Activated CD8-positive, alpha-beta memory T cell treated with anti-CD3 and anti-CD28 coated beads, Interleukin-2, amount 10 ng/mL, durations not matched to agents 7 days and 5 days (primary cell): ENCODE results near the gene CLMN. TPM values are rescaled to one million over a fixed set of nuclear protein-coding genes. Genes with fewer than 3 reads are reported as not detected.
"Not testable (repeated sequence)": the region's sequence is repeated elsewhere in the genome, so short reads cannot be mapped to it uniquely, and the experiment has no call there.

Experiments used
- ATAC-seq: fragments of 150-1000 bp; cut with Tn5 transposase; one replicate; pipeline ENCODE4 v1.10.0; 2021; ENCODE audit warnings: moderate library complexity
- CTCF ChIA-PET: fragments of 350-600 bp; sonication (Branson Sonifier 250); formaldehyde crosslinking; loops from one replicate; lab custom pipeline; 2021; ENCODE audit warnings: antibody characterized with exemption; lab: Charles Lee
- DNase-seq: peaks from one replicate; pipeline ENCODE4 v3.0.0-alpha.2; 2020
- H3K27ac Mint-ChIP-seq: one replicate; pipeline ENCODE4 v1.8.0; 2021; ENCODE audit warnings: mild to moderate bottlenecking, mixed read lengths
- H3K27me3 Mint-ChIP-seq: one replicate; pipeline ENCODE4 v1.8.0; 2021; ENCODE audit warnings: mixed read lengths
- H3K36me3 Mint-ChIP-seq: one replicate; pipeline ENCODE4 v1.8.0; 2021; ENCODE audit warnings: mild to moderate bottlenecking, mixed read lengths
- H3K4me1 Mint-ChIP-seq: one replicate; pipeline ENCODE4 v1.8.0; 2021; ENCODE audit warnings: mixed read lengths
- H3K4me3 Mint-ChIP-seq: one replicate; pipeline ENCODE4 v1.8.0; 2021; ENCODE audit warnings: mild to moderate bottlenecking, moderate library complexity, mixed read lengths
- H3K9me3 Mint-ChIP-seq: one replicate; pipeline ENCODE4 v1.8.0; 2022; ENCODE audit warnings: low read depth, mixed read lengths
- total RNA-seq, 2 experiments: library from RNA; stranded (reverse); gene quantifications; one replicate each; pipeline ENCODE4 v1.2.3, GENCODE V29; 2021

CLMN gene
- total RNA-seq, 2 experiments from 2014 or later = 0.42 to 0.91 TPM

DNA sequence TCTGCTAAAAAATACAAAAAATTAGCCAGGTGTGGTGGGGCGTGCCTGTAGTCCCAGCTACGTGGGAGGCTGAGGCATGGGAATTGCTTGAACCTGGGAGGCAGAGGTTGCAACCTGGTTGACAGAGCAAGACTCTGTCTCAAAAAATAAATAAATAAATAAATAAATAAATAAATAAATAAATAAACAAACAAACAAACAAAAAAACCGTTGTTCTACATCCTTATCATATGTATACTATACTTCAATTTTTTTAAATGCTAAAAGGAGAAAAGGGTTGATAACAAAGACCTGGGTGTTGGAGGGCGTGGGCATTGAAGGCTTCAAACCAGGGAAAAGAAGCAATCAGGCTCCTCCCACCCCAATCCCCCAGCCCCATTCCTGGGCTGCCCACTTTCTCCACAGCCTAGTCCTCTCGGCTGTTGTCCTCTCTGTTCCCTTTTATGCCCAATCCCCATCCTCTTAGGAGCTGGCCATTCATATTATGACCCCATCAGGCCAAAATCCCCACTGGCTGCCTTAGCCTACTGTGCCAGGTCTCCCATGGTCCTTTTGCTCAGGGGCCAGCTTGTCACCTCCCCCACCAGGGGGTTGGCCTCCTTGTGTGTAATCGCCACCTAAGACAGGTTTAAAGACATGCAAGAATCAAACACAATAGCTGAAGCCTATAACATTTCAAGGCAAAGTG lies 30.2 kb downstream of the CLMN start:
- CTCF ChIA-PET = no interaction called here
- H3K27me3 Mint-ChIP-seq = peaks cover 14% of the 10 kb centered on the region
- H3K9me3 Mint-ChIP-seq = no peaks in the 10 kb centered on the region

DNA sequence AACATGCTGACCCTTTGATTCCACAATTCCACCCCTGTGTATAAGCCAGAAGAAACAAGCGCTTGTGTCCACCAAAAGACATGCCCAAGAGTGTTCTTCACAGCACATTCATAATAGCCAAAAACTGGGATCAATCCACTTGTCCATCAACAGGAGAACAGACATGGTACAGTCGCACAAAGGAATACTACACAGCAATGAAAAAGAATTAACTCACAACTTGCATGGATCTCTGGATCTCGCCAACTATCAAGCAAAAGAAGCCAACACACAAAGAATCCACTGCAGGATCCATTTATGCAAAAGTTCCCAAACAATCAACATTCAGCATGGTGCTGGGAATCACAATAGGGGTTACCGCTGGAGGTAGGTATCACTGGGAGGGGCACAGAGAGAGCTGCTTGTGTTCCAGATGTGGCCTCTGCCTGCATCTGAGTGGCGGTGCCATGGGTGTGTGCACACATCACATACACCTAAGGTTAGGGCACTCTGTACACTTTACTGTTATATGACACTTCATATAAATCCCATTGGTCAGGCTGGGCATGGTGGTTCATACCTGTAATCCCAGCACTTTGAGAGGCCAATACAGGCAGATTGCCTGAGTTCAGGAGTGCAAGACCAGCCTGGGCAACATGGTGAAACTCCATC lies 30.9 kb downstream of the CLMN start:
- Mint-ChIP-seq H3K4me3 (no peak overlapping the region), H3K9me3 (no peaks in the 10 kb centered on the region), H3K4me1 (no peaks in the 10 kb centered on the region), H3K27ac (no peak overlapping the region), H3K27me3 (peaks cover 14% of the 10 kb centered on the region), H3K36me3 (no peaks in the 10 kb centered on the region)
- DNase-seq (peak; percentile 26), ATAC-seq (no peak)
- CTCF ChIA-PET = no interaction called here

More for the DNA sequence above, 30.2 kb downstream of the CLMN start:
- ATAC-seq (no peak), DNase-seq (peak; percentile 19)
- Mint-ChIP-seq H3K36me3 (no peaks in the 10 kb centered on the region), H3K4me1 (no peaks in the 10 kb centered on the region), H3K27ac (no peak overlapping the region), H3K4me3 (no peak overlapping the region)

DNA sequence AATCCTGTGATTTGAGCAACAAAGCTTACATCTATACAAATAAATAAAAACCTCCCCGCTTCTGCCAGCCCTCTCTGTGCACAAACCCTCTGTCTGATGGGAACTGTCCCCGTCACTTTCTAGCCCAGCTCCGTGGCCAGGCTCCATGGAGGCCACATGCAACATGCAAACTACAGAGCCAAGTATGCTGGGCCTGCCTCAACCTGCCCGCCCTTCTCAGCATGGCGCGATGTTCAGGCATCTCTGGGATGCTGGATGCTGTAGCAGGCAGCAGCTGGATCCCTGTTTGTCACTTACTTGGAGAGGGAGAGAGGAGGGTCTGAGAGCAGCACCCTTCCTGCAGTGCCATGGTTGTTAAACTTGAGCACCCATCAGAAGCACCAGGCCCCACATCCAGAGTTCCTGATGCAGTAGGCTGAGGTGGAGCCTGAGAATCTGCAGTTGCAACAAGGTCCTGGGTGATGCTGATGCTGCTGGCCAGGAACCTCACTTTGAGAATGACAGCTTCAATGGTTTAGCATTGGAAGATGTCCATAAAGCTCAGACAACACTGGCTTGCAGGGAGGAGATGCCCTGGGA lies 32.4 kb downstream of the CLMN start:
- H3K9me3 Mint-ChIP-seq = no peaks in the 10 kb centered on the region
- no peak for ATAC-seq
- peaks cover 13% of the 10 kb centered on the region for H3K27me3 Mint-ChIP-seq
- no peak for DNase-seq
- H3K4me1 Mint-ChIP-seq = no peaks in the 10 kb centered on the region
- no peaks in the 10 kb centered on the region for H3K36me3 Mint-ChIP-seq
- CTCF ChIA-PET = no interaction called here
- H3K27ac Mint-ChIP-seq = no peak overlapping the region
- no peak overlapping the region for H3K4me3 Mint-ChIP-seq

DNA sequence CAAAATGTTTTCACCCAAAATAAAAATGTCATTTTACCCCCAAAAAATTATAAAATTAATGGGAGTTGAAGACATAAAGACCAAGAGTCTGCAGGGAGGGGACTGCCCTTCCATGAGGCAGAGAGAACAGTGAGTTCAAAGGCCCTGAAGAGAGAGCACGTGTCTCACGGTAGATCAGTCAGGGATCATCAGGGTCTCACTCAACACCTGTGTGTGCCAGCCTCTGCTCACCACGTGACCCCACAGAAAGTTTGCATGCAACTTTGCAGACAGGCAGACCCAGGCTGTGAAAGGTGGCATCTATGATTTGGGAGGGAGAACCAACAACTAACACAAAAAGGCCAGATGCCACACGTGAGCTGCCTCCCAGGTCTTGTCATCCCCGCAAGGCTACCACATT lies 33.1 kb downstream of the CLMN start:
- Mint-ChIP-seq H3K9me3 (no peaks in the 10 kb centered on the region), H3K27me3 (peaks cover 10% of the 10 kb centered on the region), H3K4me3 (no peak overlapping the region), H3K27ac (no peak overlapping the region), H3K4me1 (no peaks in the 10 kb centered on the region), H3K36me3 (no peaks in the 10 kb centered on the region)
- no peak for DNase-seq
- no peak for ATAC-seq
- CTCF ChIA-PET = no interaction called here

DNA sequence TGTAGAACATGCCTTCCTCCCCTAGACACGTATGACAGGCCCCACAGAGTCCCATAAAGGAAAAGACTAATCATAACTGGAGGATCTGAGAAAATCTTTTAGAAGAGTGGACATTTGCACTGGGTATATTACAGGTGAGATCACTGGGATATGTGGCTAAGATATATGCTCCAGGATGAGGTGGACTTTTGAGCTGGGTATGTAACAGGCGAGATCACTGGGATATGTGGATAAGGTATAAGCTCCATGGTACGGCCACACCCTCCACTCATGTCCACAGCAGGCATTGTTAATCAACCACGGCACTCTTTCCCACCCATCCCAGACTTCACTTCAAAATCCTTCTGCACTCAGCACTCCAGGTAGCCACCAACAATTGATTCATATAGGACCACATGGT lies 34.1 kb downstream of the CLMN start:
- DNase-seq (no peak), ATAC-seq (no peak)
- Mint-ChIP-seq H3K9me3 (no peaks in the 10 kb centered on the region), H3K4me1 (no peaks in the 10 kb centered on the region), H3K27ac (no peak overlapping the region), H3K36me3 (no peaks in the 10 kb centered on the region), H3K27me3 (peaks cover 10% of the 10 kb centered on the region), H3K4me3 (no peak overlapping the region)
- CTCF ChIA-PET = no interaction called here

DNA sequence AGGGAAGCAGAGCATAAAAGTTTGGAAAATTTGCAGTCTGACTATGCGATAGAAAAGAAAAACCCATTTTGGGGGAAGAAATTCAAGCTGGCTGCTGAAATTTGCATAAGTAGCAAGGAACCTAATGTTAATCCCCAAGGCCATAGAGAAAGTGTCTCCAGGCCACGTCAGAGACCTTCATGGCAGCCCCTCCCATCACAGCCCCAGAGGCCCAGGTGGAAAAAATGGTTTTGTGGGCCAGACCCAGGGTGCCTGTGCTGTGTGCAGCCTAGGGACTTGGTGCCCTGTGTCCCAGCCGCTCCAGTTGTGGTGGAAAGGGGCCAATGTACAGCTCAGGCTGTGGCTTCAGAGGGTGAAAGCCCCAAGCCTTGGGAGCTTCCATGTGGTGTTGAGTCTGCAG lies 35.9 kb downstream of the CLMN start:
- H3K27me3 Mint-ChIP-seq, ATAC-seq, DNase-seq, H3K36me3 Mint-ChIP-seq, H3K4me1 Mint-ChIP-seq, H3K4me3 Mint-ChIP-seq, CTCF ChIA-PET, H3K27ac Mint-ChIP-seq, H3K9me3 Mint-ChIP-seq: not testable (repeated sequence)

DNA sequence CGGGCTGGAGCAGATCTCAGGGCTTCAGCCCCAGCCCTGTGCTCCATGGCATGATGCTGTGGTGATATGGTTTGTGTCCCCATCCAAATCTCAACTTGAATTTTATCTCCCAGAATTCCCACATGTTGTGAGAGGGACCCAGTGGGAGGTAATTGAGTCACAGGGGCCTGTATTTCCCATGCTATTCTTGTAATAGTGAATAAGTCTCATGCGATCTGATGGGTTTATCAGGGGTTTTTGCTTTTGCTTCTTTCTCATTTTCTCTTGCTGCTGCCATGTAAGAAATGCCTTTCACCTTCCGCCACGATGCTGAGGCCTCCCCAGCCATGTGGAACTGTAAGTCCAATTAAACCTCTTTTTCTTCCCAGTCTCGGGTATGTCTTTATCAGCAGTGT lies 36.7 kb downstream of the CLMN start:
- H3K27me3 Mint-ChIP-seq, H3K9me3 Mint-ChIP-seq, H3K27ac Mint-ChIP-seq, H3K36me3 Mint-ChIP-seq, H3K4me3 Mint-ChIP-seq, DNase-seq, H3K4me1 Mint-ChIP-seq, CTCF ChIA-PET, ATAC-seq: not testable (repeated sequence)

DNA sequence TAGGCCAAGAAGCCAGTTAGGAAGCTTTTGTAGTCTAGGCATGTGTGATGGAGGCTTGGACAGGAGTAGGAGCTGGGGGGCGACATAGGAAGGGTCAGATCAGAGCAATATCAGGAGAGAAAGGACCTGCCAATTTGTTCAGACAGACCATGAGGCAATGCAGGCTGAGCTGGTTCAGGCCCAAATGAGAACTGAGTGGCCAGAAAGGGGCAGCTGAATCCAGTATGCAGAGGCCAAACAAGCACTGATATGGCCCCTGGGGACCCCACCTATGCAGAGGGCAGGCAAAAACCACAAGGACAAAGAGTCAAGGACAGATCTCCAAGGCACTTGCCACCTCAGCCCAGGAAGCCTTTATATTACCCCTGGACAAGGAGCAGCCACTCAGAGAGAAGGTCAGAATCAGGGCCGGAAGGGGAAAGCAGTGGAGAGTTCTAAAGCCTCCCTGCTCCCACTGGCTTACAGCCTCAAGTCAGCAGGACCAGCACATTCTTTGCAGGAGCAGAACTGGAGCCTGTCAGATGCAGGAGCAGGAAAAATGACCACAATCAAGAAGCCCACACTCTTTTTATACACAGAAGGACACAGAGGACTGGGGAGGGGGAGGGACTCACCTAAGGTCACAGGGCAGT lies 37.2 kb downstream of the CLMN start:
- Mint-ChIP-seq H3K9me3 (no peaks in the 10 kb centered on the region), H3K4me1 (no peaks in the 10 kb centered on the region), H3K4me3 (no peak overlapping the region), H3K36me3 (no peaks in the 10 kb centered on the region), H3K27ac (no peak overlapping the region), H3K27me3 (peaks cover 8% of the 10 kb centered on the region)
- no peak for ATAC-seq
- CTCF ChIA-PET = no interaction called here
- no peak for DNase-seq

DNA sequence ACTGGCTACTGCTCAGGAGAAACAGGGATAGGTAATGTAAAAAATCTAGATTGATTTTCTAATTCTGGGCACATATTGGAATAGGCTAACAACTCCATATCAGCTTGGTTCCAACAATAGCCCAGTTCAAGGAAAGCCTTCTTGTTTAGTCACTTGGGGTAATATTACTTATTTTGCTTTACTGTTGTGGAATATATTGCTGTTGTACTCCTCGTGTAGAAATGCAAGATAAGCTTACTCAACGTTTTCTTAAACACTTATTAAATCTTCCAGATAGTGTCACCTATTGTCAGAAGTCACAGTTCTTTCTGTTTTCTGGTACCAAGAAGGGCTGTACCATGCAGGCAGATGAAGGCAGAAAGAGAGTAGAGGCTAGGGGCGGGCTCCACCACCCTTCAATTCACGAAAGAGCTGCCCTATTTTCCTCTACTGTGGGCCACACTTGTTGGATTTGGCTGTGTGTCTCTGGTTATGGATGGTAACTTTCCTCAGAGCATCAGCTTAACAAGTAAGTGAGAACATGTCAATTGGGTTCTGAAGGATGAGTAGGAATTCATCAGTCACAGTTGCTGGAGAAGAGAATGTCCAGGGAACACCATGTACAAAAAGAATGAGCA lies 38.0 kb downstream of the CLMN start:
- Mint-ChIP-seq H3K36me3 (no peaks in the 10 kb centered on the region), H3K9me3 (no peaks in the 10 kb centered on the region), H3K4me1 (no peaks in the 10 kb centered on the region), H3K4me3 (no peak overlapping the region), H3K27me3 (peaks cover 8% of the 10 kb centered on the region), H3K27ac (no peak overlapping the region)
- DNase-seq = no peak
- CTCF ChIA-PET = no interaction called here
- no peak for ATAC-seq

DNA sequence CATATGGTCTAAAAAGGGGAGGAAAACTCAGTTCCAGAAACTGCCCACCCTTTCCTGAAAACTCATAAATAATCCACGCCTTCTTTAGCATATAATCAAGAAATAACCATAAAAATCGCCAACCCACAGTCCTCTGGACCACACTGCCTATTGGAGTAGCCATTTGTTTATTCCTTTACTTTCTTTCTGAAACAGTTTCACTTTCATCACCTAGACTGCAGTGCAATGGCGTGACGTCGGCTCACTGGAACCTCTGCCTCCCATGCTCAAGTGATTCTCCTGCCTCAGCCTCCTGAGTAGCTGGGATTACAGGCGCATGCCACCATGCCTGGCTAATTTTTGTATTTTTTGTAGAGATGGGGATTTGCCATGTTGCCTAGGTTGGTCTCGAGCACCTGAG lies 44.2 kb downstream of the CLMN start:
- H3K4me1 Mint-ChIP-seq = no peaks in the 10 kb centered on the region
- peaks cover 14% of the 10 kb centered on the region for H3K27me3 Mint-ChIP-seq
- ATAC-seq = no peak
- H3K36me3 Mint-ChIP-seq = no peaks in the 10 kb centered on the region
- H3K27ac Mint-ChIP-seq = no peak overlapping the region
- H3K4me3 Mint-ChIP-seq = no peak overlapping the region
- no peaks in the 10 kb centered on the region for H3K9me3 Mint-ChIP-seq
- no peak for DNase-seq
- CTCF ChIA-PET = no interaction called here

DNA sequence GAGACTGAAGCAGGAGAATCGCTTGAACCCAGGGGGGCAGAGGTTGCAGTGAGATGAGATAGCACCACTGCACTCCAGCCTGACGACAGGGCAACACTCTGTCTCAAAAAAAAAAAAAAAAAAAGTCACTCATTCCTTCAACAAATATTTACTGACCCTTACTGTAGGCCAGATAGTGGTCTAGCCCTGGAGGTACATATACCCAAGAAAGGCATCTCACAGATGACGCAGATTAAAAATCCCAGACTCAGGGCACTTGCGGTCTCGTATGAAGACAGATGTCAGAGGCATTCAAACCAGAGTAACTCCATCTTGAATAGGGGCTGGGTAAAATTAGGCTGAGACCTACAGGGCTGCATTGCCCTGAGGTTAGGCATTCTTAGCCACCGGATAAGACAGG lies 44.8 kb downstream of the CLMN start:
- Mint-ChIP-seq H3K27me3 (peaks cover 17% of the 10 kb centered on the region), H3K9me3 (no peaks in the 10 kb centered on the region), H3K36me3 (peaks cover 2% of the 10 kb centered on the region), H3K4me1 (no peaks in the 10 kb centered on the region), H3K27ac (no peak overlapping the region), H3K4me3 (no peak overlapping the region)
- CTCF ChIA-PET = no interaction called here
- DNase-seq (no peak), ATAC-seq (no peak)

DNA sequence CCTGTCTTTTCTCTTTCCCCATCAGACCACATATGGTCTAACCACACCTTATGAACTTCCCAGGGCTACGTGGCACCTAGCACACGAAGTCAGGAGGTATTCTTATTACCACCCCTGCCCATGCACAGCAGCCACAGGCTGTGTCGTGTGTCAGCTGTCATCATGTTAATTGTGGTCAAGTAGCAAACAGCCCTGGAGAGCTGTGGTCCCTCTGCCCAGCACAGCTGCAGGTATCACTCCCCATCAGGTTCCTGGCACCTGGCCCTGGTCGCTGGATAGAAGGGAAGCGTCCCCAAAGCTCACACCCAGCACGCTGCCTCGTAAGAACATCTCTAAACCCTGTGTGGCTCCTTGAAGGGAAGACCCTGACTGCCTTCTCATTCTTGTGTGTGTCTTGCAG lies 45.4 kb downstream of the CLMN start:
- H3K36me3 Mint-ChIP-seq = peaks cover 2% of the 10 kb centered on the region
- no peaks in the 10 kb centered on the region for H3K9me3 Mint-ChIP-seq
- H3K27me3 Mint-ChIP-seq = peaks cover 20% of the 10 kb centered on the region
- H3K4me3 Mint-ChIP-seq = no peak overlapping the region
- ATAC-seq (no peak), DNase-seq (no peak)
- no peaks in the 10 kb centered on the region for H3K4me1 Mint-ChIP-seq
- CTCF ChIA-PET = no interaction called here
- no peak overlapping the region for H3K27ac Mint-ChIP-seq

DNA sequence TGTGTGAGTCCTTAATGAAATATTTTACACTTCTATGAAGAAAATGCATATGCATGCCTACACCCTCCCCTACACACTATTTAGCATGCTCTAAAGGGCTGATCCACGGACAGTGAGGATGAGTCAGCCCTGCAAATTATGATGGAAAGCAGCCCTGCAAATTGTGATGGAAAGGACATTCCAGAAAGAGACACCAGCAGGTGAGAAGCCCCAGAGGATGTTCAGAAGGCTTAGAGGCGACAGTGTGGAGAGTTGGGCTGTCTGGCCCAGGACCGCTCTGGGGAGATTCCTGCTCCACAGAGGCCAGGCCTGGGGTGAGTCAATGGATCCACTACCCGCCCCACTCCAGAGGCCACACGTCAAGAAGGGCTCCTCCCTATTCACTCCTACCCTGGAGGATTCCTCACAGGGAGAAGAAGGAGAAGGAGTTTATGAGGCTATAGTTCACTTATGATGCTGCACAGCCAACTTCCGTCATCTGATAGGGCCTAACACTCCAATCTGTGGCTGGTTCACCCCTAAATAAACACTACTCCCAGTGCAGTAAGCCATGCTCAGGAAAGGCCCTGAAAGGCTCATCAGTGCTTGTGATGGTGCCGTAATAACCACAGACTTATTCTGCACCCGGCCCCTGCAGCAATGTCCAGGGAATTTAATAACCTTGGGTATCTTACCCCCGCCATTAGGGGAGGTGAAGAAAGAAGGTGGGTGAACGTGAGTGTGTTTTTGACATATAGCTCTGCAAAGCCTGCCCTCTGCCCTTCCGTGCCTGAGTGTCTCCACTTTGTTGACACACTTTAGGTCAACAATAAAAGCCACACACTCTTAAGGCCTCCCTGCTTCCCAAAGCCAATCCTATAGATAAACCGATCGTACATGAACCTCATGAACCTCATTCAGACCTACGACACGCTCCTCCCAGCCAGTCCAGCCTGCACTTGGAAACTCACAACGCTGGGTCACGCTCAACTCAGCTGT lies 46.4 kb downstream of the CLMN start:
- Mint-ChIP-seq H3K27me3 (peaks cover 17% of the 10 kb centered on the region), H3K4me3 (no peak overlapping the region), H3K36me3 (peaks cover 2% of the 10 kb centered on the region), H3K27ac (no peak overlapping the region), H3K4me1 (peaks cover 2% of the 10 kb centered on the region), H3K9me3 (no peaks in the 10 kb centered on the region)
- no peak for ATAC-seq
- CTCF ChIA-PET = no interaction called here
- DNase-seq = no peak
